ENCODE data around the gene MDM2. TPM values are rescaled to one million over a fixed set of nuclear protein-coding genes. Genes with fewer than 3 reads are reported as not detected.
"Not testable (repeated sequence)": the region's sequence is repeated elsewhere in the genome, so short reads cannot be mapped to it uniquely, and the experiment has no call there.

Gene MDM2
- polyA plus RNA-seq, 2 of the 4 experiments (the other 2 are of a cell fraction), result 40.3 to 96.4 TPM

DNA sequence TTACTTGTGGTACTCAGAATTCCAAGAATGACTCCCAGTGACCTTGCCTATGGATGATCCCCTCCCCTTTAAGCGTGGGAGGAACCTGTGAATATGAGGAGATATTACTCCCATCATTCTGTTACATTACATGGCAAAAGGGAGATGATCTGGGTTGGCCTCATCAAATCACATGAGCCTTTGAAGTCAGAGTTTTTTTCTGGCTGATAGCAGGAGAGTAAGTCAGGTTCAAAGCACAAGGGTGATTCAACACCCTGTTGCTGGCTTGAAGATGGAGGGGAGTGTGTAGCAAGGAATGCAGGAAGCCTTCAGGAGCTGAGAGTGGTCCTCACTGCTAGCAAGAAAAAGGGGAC lies 9.1 kb upstream of the MDM2 start:
- TF ChIP-seq BHLHE40 (IDR thresholded peaks at IDR 0.05; ENCODE audit: low read depth, low read length) (no peak), CBX8 (IDR thresholded peaks at IDR 0.05) (no peak), POLR2A (IDR thresholded peaks at IDR 0.05; ENCODE audit: low read length) (no peak), ZNF302 (CRISPR knock-in tag; IDR thresholded peaks at IDR 0.05) (no peak), FOSB (CRISPR knock-in tag; IDR thresholded peaks at IDR 0.05) (no peak), ESRRA (IDR thresholded peaks at IDR 0.05; ENCODE audit: borderline replicate concordance, low read length) (no peak), EHMT2 (IDR thresholded peaks at IDR 0.05; ENCODE audit: low read depth) (no peak), CHD2 (IDR thresholded peaks at IDR 0.05; ENCODE audit: low read length, partially characterized antibody) (no peak), HOXA7 (CRISPR knock-in tag; IDR thresholded peaks at IDR 0.05) (no peak)
- TF ChIP-seq, protein P1, sequence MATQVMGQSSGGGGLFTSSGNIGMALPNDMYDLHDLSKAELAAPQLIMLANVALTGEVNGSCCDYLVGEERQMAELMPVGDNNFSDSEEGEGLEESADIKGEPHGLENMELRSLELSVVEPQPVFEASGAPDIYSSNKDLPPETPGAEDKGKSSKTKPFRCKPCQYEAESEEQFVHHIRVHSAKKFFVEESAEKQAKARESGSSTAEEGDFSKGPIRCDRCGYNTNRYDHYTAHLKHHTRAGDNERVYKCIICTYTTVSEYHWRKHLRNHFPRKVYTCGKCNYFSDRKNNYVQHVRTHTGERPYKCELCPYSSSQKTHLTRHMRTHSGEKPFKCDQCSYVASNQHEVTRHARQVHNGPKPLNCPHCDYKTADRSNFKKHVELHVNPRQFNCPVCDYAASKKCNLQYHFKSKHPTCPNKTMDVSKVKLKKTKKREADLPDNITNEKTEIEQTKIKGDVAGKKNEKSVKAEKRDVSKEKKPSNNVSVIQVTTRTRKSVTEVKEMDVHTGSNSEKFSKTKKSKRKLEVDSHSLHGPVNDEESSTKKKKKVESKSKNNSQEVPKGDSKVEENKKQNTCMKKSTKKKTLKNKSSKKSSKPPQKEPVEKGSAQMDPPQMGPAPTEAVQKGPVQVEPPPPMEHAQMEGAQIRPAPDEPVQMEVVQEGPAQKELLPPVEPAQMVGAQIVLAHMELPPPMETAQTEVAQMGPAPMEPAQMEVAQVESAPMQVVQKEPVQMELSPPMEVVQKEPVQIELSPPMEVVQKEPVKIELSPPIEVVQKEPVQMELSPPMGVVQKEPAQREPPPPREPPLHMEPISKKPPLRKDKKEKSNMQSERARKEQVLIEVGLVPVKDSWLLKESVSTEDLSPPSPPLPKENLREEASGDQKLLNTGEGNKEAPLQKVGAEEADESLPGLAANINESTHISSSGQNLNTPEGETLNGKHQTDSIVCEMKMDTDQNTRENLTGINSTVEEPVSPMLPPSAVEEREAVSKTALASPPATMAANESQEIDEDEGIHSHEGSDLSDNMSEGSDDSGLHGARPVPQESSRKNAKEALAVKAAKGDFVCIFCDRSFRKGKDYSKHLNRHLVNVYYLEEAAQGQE (IDR thresholded peaks at IDR 0.05), result no peak
- TF ChIP-seq, protein P2, sequence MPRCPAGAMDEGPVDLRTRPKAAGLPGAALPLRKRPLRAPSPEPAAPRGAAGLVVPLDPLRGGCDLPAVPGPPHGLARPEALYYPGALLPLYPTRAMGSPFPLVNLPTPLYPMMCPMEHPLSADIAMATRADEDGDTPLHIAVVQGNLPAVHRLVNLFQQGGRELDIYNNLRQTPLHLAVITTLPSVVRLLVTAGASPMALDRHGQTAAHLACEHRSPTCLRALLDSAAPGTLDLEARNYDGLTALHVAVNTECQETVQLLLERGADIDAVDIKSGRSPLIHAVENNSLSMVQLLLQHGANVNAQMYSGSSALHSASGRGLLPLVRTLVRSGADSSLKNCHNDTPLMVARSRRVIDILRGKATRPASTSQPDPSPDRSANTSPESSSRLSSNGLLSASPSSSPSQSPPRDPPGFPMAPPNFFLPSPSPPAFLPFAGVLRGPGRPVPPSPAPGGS (IDR thresholded peaks at IDR 0.05), result no peak
- FAIRE-seq (no peak), DNase-seq (ENCODE audit: low read depth in 1 of 2, low spot score in 1 of 2) (no peak), ATAC-seq (no peak)
- ChIA-PET CTCF (interaction anchor here (1.6 kb wide), 1 partner anchor 9 kb away, joined by 9 read pairs; the partner anchor contains the start of gene MDM2), POLR2A (no interaction called here)
- H3K4me3 ChIP-seq, result no peak overlapping the region
- H3K4me1 ChIP-seq, result peaks cover 7% of the 10 kb centered on the region; the same call in 1 of the 3 replicates
- H3K27ac ChIP-seq, result no peak overlapping the region
- H3K9me3 ChIP-seq, result no peaks in the 10 kb centered on the region
- WGBS (ENCODE audit: missing lambda C conversion rate), result 74% methylated on average over 1 of the region's 1 CpG
- no peak overlapping the region for H3K4me2 ChIP-seq

DNA sequence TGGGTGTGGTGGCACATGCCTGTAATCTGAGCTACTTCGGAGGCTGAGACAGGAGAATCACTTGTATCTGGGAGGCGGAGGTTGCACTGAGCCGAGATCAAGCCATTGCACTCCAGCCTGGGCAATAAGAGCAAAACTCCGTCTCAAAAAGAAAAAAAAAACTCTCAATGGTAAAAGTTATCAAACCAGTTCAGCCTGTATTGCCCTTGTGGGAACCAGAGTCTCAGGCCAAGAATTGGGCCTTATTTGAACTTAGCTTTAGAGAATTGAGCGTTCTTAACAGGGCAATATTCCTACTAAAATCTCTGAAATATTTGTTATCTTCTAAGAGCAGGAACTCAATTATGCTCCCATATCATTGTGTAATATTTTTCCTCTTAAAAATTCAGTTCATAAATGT lies 7.7 kb upstream of the MDM2 start:
- peaks cover 5% of the 10 kb centered on the region; the same call in 1 of the 3 replicates for H3K4me1 ChIP-seq
- H3K4me2 ChIP-seq, result no peak overlapping the region
- WGBS (ENCODE audit: missing lambda C conversion rate), result 95% methylated on average over 5 of the region's 5 CpGs
- TF ChIP-seq, protein P3, sequence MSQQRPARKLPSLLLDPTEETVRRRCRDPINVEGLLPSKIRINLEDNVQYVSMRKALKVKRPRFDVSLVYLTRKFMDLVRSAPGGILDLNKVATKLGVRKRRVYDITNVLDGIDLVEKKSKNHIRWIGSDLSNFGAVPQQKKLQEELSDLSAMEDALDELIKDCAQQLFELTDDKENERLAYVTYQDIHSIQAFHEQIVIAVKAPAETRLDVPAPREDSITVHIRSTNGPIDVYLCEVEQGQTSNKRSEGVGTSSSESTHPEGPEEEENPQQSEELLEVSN (IDR thresholded peaks at IDR 0.05; ENCODE audit: borderline replicate concordance, low read depth), result no peak
- TF ChIP-seq ESRRA (IDR thresholded peaks at IDR 0.05; ENCODE audit: borderline replicate concordance, low read length), result no peak
- no peak for TF ChIP-seq MAFK (IDR thresholded peaks at IDR 0.05; ENCODE audit: partially characterized antibody)
- TF ChIP-seq MYC (IDR thresholded peaks at IDR 0.05; ENCODE audit: borderline replicate concordance, low read length), result no peak
- TF ChIP-seq FOSB (CRISPR knock-in tag; IDR thresholded peaks at IDR 0.05), result no peak
- no peak for TF ChIP-seq JUNB (IDR thresholded peaks at IDR 0.05)
- TF ChIP-seq RNF2 (IDR thresholded peaks at IDR 0.05; ENCODE audit: borderline replicate concordance, low read depth), result no peak
- no peak for TF ChIP-seq POLR2A (IDR thresholded peaks at IDR 0.05; ENCODE audit: low read length)
- TF ChIP-seq ZNF302 (CRISPR knock-in tag; IDR thresholded peaks at IDR 0.05), result no peak
- TF ChIP-seq, protein P4, sequence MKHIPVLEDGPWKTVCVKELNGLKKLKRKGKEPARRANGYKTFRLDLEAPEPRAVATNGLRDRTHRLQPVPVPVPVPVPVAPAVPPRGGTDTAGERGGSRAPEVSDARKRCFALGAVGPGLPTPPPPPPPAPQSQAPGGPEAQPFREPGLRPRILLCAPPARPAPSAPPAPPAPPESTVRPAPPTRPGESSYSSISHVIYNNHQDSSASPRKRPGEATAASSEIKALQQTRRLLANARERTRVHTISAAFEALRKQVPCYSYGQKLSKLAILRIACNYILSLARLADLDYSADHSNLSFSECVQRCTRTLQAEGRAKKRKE (CRISPR knock-in tag; IDR thresholded peaks at IDR 0.05; ENCODE audit: low read depth), result no peak
- TF ChIP-seq BHLHE40 (IDR thresholded peaks at IDR 0.05; ENCODE audit: low read depth, low read length), result no peak
- TF ChIP-seq RARB (CRISPR knock-in tag; IDR thresholded peaks at IDR 0.05), result no peak
- FAIRE-seq, result no peak
- ChIA-PET POLR2A (interaction anchor here (1.2 kb wide), 1 partner anchor 54 kb away, joined by 3 read pairs; the partner anchor contains the start of gene SLC35E3), CTCF (interaction anchor here (0.5 kb wide), 1 partner anchor 13 kb away, joined by 4 read pairs; no protein-coding TSS in a partner anchor)
- DNase-seq (ENCODE audit: low read depth in 1 of 2, low spot score in 1 of 2), result no peak
- H3K27ac ChIP-seq, result no peak overlapping the region
- ATAC-seq, result no peak
- no peaks in the 10 kb centered on the region for H3K9me3 ChIP-seq
- H3K4me3 ChIP-seq, result no peak overlapping the region

DNA sequence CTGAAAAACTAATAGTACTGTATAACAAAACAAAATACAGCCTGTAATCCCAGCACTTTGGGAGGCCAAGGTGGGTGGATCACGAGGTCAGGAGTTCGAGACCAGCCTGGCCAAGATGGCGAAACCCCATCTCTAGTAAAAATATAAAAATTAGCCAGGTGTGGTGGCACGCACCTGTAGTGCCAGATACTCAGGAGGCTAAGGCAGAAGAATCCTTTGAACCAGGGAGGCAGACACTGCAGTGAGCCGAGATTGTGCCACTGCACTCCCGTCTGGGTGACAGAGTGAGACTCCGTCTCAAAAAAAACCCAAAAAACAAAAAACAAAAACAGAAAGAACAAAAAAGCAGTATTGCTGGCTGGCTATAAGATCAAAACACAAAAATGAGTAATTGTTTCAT lies 6.9 kb upstream of the MDM2 start:
- H3K4me3 ChIP-seq; FAIRE-seq; H3K9me3 ChIP-seq; DNase-seq (ENCODE audit: low read depth in 1 of 2, low spot score in 1 of 2); CTCF ChIA-PET; H3K4me1 ChIP-seq: not testable (repeated sequence)
- POLR2A ChIA-PET, result interaction anchor here (1.2 kb wide), 1 partner anchor 55 kb away, joined by 3 read pairs; the partner anchor contains the start of gene SLC35E3
- H3K4me2 ChIP-seq, result peak overlapping the region; percentile 70
- 93% methylated on average over 7 of the region's 7 CpGs for WGBS (ENCODE audit: missing lambda C conversion rate)
- ATAC-seq, result 0 out of 6 replicates have a peak, but pooled peaks of 1 of the 2 experiments have one; percentile 18
- peak overlapping the region in 1 of 2 experiments; percentile 71; a peak in 4 of 6 replicates for H3K27ac ChIP-seq

DNA sequence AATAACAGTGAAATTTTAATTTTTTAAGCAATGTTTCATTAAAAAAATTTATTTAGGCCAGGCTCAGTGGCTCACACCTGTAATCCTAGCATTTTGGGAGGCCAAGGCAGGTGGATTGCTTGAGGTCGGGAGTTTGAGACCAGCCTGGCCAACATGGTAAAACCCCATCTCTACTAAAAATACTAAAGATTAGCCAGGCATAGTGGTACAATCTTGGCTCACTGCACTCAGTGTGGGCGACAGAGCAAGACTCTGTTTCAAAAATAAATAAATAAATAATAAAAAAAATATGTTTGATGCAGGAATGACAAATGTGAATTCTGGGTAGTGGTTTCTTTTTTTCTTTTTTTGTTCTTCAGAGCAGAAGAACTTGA lies 5.6 kb upstream of the MDM2 start:
- CTCF ChIA-PET, result not testable (repeated sequence)
- 81% methylated on average over 2 of the region's 2 CpGs for WGBS (ENCODE audit: missing lambda C conversion rate)

DNA sequence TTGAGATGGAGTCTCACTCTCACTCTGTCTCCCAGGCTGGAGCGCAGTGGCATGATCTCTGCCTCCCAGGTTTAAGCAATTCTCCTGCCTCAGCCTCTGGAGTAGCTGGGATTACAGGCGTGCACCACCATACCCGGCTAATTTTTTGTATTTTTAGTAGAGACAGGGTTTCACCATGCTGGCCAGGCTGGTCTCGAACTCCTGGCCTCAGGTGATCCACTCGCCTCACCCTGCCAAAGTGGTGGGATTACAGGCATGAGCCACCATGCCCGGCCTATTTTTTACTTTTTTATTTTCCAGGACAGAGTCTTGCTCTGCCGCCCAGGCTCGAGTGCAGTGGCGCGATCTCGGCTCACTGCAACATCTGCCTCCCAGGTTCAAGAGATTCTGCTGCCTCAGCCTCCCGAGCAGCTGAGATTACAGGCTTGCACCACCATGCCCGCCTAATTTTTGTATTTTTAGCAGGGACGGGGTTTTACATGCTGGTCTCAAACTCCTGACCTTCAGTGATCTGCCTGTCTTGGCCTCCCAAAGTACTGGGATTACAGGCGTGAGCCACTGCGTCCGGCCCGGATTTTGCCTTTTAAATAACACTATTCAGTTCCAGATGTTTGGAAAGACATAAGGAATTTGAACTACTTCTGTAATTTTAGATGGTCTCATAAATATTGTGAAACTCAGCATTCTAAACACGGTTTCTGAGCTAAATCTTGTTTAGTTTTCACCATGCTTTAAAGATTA lies 4.9 kb upstream of the MDM2 start:
- H3K27ac ChIP-seq; DNase-seq (ENCODE audit: low read depth in 1 of 2, low spot score in 1 of 2); H3K9me3 ChIP-seq; FAIRE-seq; ATAC-seq; POLR2A ChIA-PET; H3K4me2 ChIP-seq; H3K4me3 ChIP-seq: not testable (repeated sequence)
- CTCF ChIA-PET, result interaction anchor here (0.6 to 1.2 kb wide), 2 partner anchors 28 to 763 kb away, joined by 3 read pairs; no protein-coding TSS in a partner anchor
- H3K4me1 ChIP-seq, result peaks cover 11% of the 10 kb centered on the region
- 90% methylated on average over 19 of the region's 19 CpGs for WGBS (ENCODE audit: missing lambda C conversion rate)

More for the DNA sequence above, 5.6 kb upstream of the MDM2 start:
- peaks cover 11% of the 10 kb centered on the region for H3K4me1 ChIP-seq
- DNase-seq (ENCODE audit: low read depth in 1 of 2, low spot score in 1 of 2); H3K9me3 ChIP-seq; POLR2A ChIA-PET; ATAC-seq; H3K4me3 ChIP-seq; FAIRE-seq: not testable (repeated sequence)
- peak overlapping the region; percentile 70; the same call in 2 of the 3 replicates for H3K4me2 ChIP-seq
- peak overlapping the region in 1 of 2 experiments; percentile 71; a peak in 3 of 6 replicates for H3K27ac ChIP-seq
